CD14-positive monocyte (primary cell): ENCODE measurements around the gene SHISA6. TPM values are rescaled to one million over a fixed set of nuclear protein-coding genes. Genes with fewer than 3 reads are reported as not detected.

ENCODE experiments used
- DNase-seq, 3 donors: peaks; one replicate each; pipeline ENCODE4 v3.0.0-alpha.2; 2011 to 2022
- H2AFZ ChIP-seq: 2 replicates; pipeline ENCODE4 v1.6.0; 2012; ENCODE audit warnings: mild to moderate bottlenecking, low read depth, low read length, inconsistent platforms; ENCODE audit not compliant: insufficient read depth, poor library complexity, severe bottlenecking
- H3K27ac ChIP-seq, 2 donors: 1 replicate in 1 of 2; 2 replicates in 1 of 2; pipeline ENCODE4 v1.5.1; 2012 to 2013; ENCODE audit warnings: low read length in 2 of 2, control low read depth in 1 of 2, inconsistent platforms in 1 of 2, low read depth in 1 of 2, mild to moderate bottlenecking in 1 of 2
- H3K27me3 ChIP-seq, 2 donors: one replicate each; pipeline versions ENCODE4 v1.6.0 to v1.6.1; 2011 to 2013; ENCODE audit warnings: low read length in 2 of 2; ENCODE audit not compliant: control insufficient read depth in 2 of 2, insufficient read depth in 2 of 2
- H3K36me3 ChIP-seq, 2 donors: replicated peaks in 1 of 2; 1 replicate in 1 of 2; 2 replicates in 1 of 2; pipeline versions ENCODE4 v1.5.1 to v1.6.1; 2012 to 2013; ENCODE audit warnings: low read length in 2 of 2, control low read depth in 1 of 2, inconsistent platforms in 1 of 2, mild to moderate bottlenecking in 1 of 2; ENCODE audit not compliant: insufficient read depth in 2 of 2, control insufficient read depth in 1 of 2
- H3K4me1 ChIP-seq, 2 donors: 1 replicate in 1 of 2; 2 replicates in 1 of 2; pipeline versions ENCODE4 v1.5.1 to v1.6.1; 2012 to 2013; ENCODE audit warnings: low read length in 2 of 2, control low read depth in 1 of 2, inconsistent platforms in 1 of 2, mild to moderate bottlenecking in 1 of 2, moderate library complexity in 1 of 2; ENCODE audit not compliant: insufficient read depth in 2 of 2, control insufficient read depth in 1 of 2
- H3K4me2 ChIP-seq: replicated peaks from 2 replicates; pipeline ENCODE3; 2012; ENCODE audit warnings: low read length, moderate library complexity, mild to moderate bottlenecking; ENCODE audit not compliant: poor library complexity, severe bottlenecking; ENCODE audit errors: extremely low read depth
- H3K4me3 ChIP-seq, 3 experiments: fragments of 200-600 bp in 1 of 3; sonication (generic) in 1 of 3; replicated peaks in 1 of 3; 1 replicate in 2 of 3; 2 replicates in 1 of 3; pipeline ENCODE4 v1.5.1; 2011 to 2013; ENCODE audit warnings: low read length in 3 of 3, mild to moderate bottlenecking in 3 of 3, control low read depth in 2 of 3, low read depth in 2 of 3, inconsistent platforms in 1 of 3, moderate library complexity in 1 of 3
- H3K79me2 ChIP-seq: 2 replicates; pipeline ENCODE4 v1.6.0; 2012; ENCODE audit warnings: mild to moderate bottlenecking, control low read depth, inconsistent platforms, low read length, moderate library complexity; ENCODE audit not compliant: insufficient read depth
- H3K9ac ChIP-seq: 2 replicates; pipeline ENCODE4 v1.6.0; 2017; ENCODE audit warnings: low read length, mild to moderate bottlenecking; ENCODE audit not compliant: insufficient read depth, poor library complexity, severe bottlenecking
- H3K9me3 ChIP-seq, 2 donors: replicated peaks in 1 of 2; 1 replicate in 1 of 2; 2 replicates in 1 of 2; pipeline versions ENCODE4 v1.5.1 to v1.6.1; 2012 to 2013; ENCODE audit warnings: low read length in 2 of 2, control low read depth in 1 of 2; ENCODE audit not compliant: control insufficient read depth in 1 of 2, insufficient read depth in 1 of 2
- H4K20me1 ChIP-seq: 2 replicates; pipeline ENCODE4 v1.6.0; 2012; ENCODE audit warnings: mild to moderate bottlenecking, low read length, control low read depth, moderate library complexity; ENCODE audit not compliant: insufficient read depth
- H3K27ac Mint-ChIP-seq, 7 donors: one replicate each; pipeline ENCODE4 v1.8.0; 2020; ENCODE audit warnings: mild to moderate bottlenecking in 7 of 7, mixed read lengths in 7 of 7, moderate library complexity in 6 of 7, inconsistent platforms in 2 of 7
- H3K27me3 Mint-ChIP-seq, 3 donors: one replicate each; pipeline ENCODE4 v1.8.0; 2021 to 2022; ENCODE audit warnings: low read depth in 3 of 3, mild to moderate bottlenecking in 3 of 3, mixed read lengths in 3 of 3, moderate library complexity in 3 of 3, inconsistent platforms in 1 of 3
- H3K36me3 Mint-ChIP-seq, 2 donors: one replicate each; pipeline ENCODE4 v1.8.0; 2020; ENCODE audit warnings: mixed read lengths in 2 of 2, inconsistent platforms in 1 of 2, mild to moderate bottlenecking in 1 of 2
- H3K4me1 Mint-ChIP-seq: one replicate; pipeline ENCODE4 v1.8.0; 2020; ENCODE audit warnings: mild to moderate bottlenecking, mixed read lengths
- H3K4me3 Mint-ChIP-seq, 2 donors: one replicate each; pipeline ENCODE4 v1.8.0; 2020; ENCODE audit warnings: mild to moderate bottlenecking in 2 of 2, mixed read lengths in 2 of 2, moderate library complexity in 1 of 2
- H3K9me3 Mint-ChIP-seq, 7 donors: one replicate each; pipeline ENCODE4 v1.8.0; 2020 to 2022; ENCODE audit warnings: mixed read lengths in 7 of 7, mild to moderate bottlenecking in 6 of 7, moderate library complexity in 6 of 7, inconsistent platforms in 2 of 7
- WGBS: methylation state at CpG from one replicate; pipeline ENCODE4 v1.1.5; 2013; ENCODE audit warnings: missing lambda C conversion rate; ENCODE audit not compliant: insufficient coverage; 5-methylcytosine and 5-hydroxymethylcytosine counted together
- intact Hi-C, 2 donors: fragments of 100-400 bp; cut with micrococcal nuclease; formaldehyde crosslinking; loops; one replicate each; pipeline versions ENCODE4 v1.15.0 to v1.15.1; 2023
- polyA plus RNA-seq, 3 donors: library from polyadenylated mRNA; depleted of rRNA in 1 of 3; unstranded in 2 of 3; stranded (reverse) in 1 of 3; fragments of 300-500 nt in 2 of 3; fragments of >200 nt in 1 of 3; fragmentation: Illumina TruSeq in 2 of 3; gene quantifications; 1 replicate in 2 of 3; 2 replicates in 1 of 3; pipeline ENCODE4 v1.2.3, GENCODE V29; 2012 to 2021
- TF ChIP-seq, protein P1 (sequence below): fragments of 200-600 bp; IDR thresholded peaks from one replicate; pipeline ENCODE4 v1.8.0; 2022; ENCODE audit warnings: antibody characterized with exemption, mild to moderate bottlenecking

Gene SHISA6
- polyA plus RNA-seq, 3 donors = not detected

DNA sequence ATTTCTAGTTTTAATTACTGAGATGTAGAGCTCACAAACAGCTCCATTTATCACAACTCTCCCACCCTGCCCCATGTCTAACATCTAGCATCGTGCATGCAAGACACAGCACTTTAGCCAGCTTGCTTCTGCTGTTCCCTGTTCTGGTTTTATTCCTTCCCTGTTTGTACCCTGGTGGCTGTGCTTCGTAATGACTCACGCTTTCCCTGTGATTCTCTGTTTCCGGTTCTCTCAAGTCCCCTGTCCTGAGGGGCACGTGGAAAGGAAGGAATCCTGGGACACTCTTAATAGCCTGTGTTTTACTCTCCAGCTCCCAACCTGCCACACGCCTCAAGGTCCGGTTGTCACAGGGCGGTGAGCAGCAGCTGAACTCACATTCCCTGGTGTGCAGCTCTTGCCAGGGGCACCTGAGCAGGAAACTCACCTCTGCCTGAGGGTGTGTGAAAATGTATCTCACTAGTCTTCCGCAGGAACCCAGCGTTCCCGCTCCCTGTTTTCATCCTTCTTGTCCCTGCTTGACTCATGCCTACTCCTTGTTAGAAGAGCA lies 10.6 kb downstream of the SHISA6 start:
- no peak overlapping the region for H3K4me2 ChIP-seq
- H3K9ac ChIP-seq = no peak overlapping the region
- no peaks in the 10 kb centered on the region for H3K4me1 ChIP-seq
- H3K27me3 Mint-ChIP-seq = peaks cover 0 to 5% (median 0%) of the 10 kb centered on the region in 3 donors
- H3K4me3 ChIP-seq = no peak overlapping the region
- H3K27me3 ChIP-seq = no peaks in the 10 kb centered on the region
- peaks cover 0 to under 1% of the 10 kb centered on the region in 2 donors for H3K9me3 ChIP-seq
- no peaks in the 10 kb centered on the region for H3K36me3 Mint-ChIP-seq
- no peaks in the 10 kb centered on the region for H3K79me2 ChIP-seq
- no peak for DNase-seq
- no peaks in the 10 kb centered on the region for H4K20me1 ChIP-seq
- 59% methylated on average over 7 of the region's 11 CpGs for WGBS
- peaks cover 0 to 5% (median 4%) of the 10 kb centered on the region in 7 donors for H3K9me3 Mint-ChIP-seq
- H3K36me3 ChIP-seq = no peaks in the 10 kb centered on the region
- no peak overlapping the region for H2AFZ ChIP-seq
- TF ChIP-seq, protein P1, sequence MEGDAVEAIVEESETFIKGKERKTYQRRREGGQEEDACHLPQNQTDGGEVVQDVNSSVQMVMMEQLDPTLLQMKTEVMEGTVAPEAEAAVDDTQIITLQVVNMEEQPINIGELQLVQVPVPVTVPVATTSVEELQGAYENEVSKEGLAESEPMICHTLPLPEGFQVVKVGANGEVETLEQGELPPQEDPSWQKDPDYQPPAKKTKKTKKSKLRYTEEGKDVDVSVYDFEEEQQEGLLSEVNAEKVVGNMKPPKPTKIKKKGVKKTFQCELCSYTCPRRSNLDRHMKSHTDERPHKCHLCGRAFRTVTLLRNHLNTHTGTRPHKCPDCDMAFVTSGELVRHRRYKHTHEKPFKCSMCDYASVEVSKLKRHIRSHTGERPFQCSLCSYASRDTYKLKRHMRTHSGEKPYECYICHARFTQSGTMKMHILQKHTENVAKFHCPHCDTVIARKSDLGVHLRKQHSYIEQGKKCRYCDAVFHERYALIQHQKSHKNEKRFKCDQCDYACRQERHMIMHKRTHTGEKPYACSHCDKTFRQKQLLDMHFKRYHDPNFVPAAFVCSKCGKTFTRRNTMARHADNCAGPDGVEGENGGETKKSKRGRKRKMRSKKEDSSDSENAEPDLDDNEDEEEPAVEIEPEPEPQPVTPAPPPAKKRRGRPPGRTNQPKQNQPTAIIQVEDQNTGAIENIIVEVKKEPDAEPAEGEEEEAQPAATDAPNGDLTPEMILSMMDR = no peak
- intact Hi-C loops = no loop called here
- H3K4me3 Mint-ChIP-seq = no peak overlapping the region
- no peak overlapping the region for H3K27ac ChIP-seq
- no peaks in the 10 kb centered on the region for H3K4me1 Mint-ChIP-seq
- no peak overlapping the region for H3K27ac Mint-ChIP-seq

DNA sequence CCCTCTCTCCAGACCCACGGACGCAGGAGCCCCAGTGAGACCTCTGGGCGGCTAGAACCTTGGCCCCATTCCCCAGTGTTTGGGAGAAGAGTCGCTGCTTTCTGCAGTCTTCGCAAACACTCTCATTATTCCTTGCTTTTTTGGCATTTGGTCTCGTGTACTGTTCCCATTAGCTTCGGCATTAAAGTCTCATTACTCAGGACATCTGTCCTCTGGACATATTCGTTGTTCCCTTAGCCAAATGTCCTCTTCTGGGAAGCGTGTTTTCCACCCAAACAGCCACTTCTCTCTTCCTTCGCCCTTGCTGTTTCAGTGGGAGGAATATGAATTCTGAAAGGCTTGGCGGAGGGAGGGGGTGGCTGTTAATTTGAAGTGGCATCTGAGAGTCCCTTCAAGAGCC lies 11.1 kb downstream of the SHISA6 start:
- H3K4me1 ChIP-seq = no peaks in the 10 kb centered on the region
- 83% methylated on average over 8 of the region's 11 CpGs for WGBS
- H3K36me3 ChIP-seq = no peaks in the 10 kb centered on the region

More for the DNA sequence above, 11.1 kb downstream of the SHISA6 start:
- Histone ChIP-seq H4K20me1 (no peaks in the 10 kb centered on the region), H3K79me2 (no peaks in the 10 kb centered on the region), H3K9me3 (peaks cover 0 to 3% of the 10 kb centered on the region in 2 donors), H3K27me3 (no peaks in the 10 kb centered on the region), H3K9ac (no peak overlapping the region), H3K27ac (no peak overlapping the region), H2AFZ (no peak overlapping the region), H3K4me2 (no peak overlapping the region), H3K4me3 (no peak overlapping the region)
- Mint-ChIP-seq H3K4me1 (no peaks in the 10 kb centered on the region), H3K4me3 (no peak overlapping the region), H3K9me3 (peaks cover 0 to 5% (median 3%) of the 10 kb centered on the region in 7 donors), H3K27ac (no peak overlapping the region), H3K36me3 (no peaks in the 10 kb centered on the region), H3K27me3 (peaks cover 0 to 2% (median 0%) of the 10 kb centered on the region in 3 donors)
- no peak for DNase-seq
- intact Hi-C loops = no loop called here
- TF ChIP-seq, protein P1 = no peak
